ENCODE data around the gene MANBA. TPM values are rescaled to one million over a fixed set of nuclear protein-coding genes. Genes with fewer than 3 reads are reported as not detected.

MANBA gene
- total and polyA plus RNA-seq, 2 of the 13 experiments (the other 11 are each of a cell fraction or from before 2014, with no cell fraction given) = 11.7 to 33.3 TPM

DNA sequence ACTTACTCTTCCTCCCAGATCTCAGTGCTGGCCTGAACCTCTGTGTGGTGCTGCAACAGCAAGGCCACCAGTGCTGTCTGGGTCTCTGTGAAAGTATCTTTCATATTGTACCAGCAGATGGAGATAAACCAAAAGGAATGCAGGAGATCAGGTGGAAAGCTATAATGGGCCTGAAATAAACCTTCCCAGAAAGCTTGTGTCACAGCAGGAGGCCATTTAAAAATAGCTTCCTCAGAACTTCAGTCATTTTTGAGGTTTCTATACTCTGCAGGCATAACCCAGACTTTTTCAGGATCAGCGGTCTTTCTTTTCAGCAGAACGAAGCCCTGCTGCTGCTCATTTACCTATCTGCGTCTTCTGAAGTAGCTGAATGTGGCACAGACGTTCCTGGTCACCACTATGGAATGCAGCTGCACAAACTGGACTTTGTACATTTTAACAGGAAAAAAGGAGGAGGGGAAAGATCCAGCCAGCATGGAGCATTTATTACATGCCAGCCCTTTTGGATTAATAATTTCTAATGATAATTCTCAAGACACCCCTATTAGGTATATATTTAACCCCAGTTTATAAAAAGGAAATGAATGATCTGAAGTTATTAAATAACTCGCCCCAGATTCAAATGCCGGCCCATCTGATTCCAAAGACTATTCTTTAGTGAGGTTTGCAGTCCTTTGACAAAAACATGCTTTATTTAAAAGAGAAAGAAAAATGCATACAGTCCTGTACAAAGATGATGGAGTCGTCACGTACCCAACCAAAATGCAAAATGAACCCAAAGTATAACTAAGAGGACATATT is 139.9 kb downstream of the MANBA start (continued):
- TF ChIP-seq, protein P1, sequence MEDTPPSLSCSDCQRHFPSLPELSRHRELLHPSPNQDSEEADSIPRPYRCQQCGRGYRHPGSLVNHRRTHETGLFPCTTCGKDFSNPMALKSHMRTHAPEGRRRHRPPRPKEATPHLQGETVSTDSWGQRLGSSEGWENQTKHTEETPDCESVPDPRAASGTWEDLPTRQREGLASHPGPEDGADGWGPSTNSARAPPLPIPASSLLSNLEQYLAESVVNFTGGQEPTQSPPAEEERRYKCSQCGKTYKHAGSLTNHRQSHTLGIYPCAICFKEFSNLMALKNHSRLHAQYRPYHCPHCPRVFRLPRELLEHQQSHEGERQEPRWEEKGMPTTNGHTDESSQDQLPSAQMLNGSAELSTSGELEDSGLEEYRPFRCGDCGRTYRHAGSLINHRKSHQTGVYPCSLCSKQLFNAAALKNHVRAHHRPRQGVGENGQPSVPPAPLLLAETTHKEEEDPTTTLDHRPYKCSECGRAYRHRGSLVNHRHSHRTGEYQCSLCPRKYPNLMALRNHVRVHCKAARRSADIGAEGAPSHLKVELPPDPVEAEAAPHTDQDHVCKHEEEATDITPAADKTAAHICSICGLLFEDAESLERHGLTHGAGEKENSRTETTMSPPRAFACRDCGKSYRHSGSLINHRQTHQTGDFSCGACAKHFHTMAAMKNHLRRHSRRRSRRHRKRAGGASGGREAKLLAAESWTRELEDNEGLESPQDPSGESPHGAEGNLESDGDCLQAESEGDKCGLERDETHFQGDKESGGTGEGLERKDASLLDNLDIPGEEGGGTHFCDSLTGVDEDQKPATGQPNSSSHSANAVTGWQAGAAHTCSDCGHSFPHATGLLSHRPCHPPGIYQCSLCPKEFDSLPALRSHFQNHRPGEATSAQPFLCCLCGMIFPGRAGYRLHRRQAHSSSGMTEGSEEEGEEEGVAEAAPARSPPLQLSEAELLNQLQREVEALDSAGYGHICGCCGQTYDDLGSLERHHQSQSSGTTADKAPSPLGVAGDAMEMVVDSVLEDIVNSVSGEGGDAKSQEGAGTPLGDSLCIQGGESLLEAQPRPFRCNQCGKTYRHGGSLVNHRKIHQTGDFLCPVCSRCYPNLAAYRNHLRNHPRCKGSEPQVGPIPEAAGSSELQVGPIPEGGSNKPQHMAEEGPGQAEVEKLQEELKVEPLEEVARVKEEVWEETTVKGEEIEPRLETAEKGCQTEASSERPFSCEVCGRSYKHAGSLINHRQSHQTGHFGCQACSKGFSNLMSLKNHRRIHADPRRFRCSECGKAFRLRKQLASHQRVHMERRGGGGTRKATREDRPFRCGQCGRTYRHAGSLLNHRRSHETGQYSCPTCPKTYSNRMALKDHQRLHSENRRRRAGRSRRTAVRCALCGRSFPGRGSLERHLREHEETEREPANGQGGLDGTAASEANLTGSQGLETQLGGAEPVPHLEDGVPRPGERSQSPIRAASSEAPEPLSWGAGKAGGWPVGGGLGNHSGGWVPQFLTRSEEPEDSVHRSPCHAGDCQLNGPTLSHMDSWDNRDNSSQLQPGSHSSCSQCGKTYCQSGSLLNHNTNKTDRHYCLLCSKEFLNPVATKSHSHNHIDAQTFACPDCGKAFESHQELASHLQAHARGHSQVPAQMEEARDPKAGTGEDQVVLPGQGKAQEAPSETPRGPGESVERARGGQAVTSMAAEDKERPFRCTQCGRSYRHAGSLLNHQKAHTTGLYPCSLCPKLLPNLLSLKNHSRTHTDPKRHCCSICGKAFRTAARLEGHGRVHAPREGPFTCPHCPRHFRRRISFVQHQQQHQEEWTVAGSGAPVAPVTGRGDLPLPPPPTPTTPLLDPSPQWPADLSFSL (CRISPR knock-in tag; IDR thresholded peaks at IDR 0.05) = no peak
- peak; percentile 25; the same call in 1 of the 2 replicates for TF ChIP-seq ETV5 (CRISPR knock-in tag; IDR thresholded peaks at IDR 0.05; ENCODE audit: borderline replicate concordance)
- no peak for TF ChIP-seq PTBP1 (IDR thresholded peaks at IDR 0.05; ENCODE audit: low read depth, low read length, poor library complexity, severe bottlenecking)
- no peak for TF ChIP-seq ZNF282 (IDR thresholded peaks at IDR 0.05; ENCODE audit: partially characterized antibody)
- TF ChIP-seq ZNF850 (CRISPR knock-in tag; conservative IDR thresholded peaks at IDR 0.05) = no peak
- no peak for TF ChIP-seq ZNF251 (CRISPR knock-in tag; IDR thresholded peaks at IDR 0.05)
- peak; percentile 89 for TF ChIP-seq NCOR1 (IDR thresholded peaks at IDR 0.05; ENCODE audit: borderline replicate concordance, low read length)
- TF ChIP-seq, protein P2, sequence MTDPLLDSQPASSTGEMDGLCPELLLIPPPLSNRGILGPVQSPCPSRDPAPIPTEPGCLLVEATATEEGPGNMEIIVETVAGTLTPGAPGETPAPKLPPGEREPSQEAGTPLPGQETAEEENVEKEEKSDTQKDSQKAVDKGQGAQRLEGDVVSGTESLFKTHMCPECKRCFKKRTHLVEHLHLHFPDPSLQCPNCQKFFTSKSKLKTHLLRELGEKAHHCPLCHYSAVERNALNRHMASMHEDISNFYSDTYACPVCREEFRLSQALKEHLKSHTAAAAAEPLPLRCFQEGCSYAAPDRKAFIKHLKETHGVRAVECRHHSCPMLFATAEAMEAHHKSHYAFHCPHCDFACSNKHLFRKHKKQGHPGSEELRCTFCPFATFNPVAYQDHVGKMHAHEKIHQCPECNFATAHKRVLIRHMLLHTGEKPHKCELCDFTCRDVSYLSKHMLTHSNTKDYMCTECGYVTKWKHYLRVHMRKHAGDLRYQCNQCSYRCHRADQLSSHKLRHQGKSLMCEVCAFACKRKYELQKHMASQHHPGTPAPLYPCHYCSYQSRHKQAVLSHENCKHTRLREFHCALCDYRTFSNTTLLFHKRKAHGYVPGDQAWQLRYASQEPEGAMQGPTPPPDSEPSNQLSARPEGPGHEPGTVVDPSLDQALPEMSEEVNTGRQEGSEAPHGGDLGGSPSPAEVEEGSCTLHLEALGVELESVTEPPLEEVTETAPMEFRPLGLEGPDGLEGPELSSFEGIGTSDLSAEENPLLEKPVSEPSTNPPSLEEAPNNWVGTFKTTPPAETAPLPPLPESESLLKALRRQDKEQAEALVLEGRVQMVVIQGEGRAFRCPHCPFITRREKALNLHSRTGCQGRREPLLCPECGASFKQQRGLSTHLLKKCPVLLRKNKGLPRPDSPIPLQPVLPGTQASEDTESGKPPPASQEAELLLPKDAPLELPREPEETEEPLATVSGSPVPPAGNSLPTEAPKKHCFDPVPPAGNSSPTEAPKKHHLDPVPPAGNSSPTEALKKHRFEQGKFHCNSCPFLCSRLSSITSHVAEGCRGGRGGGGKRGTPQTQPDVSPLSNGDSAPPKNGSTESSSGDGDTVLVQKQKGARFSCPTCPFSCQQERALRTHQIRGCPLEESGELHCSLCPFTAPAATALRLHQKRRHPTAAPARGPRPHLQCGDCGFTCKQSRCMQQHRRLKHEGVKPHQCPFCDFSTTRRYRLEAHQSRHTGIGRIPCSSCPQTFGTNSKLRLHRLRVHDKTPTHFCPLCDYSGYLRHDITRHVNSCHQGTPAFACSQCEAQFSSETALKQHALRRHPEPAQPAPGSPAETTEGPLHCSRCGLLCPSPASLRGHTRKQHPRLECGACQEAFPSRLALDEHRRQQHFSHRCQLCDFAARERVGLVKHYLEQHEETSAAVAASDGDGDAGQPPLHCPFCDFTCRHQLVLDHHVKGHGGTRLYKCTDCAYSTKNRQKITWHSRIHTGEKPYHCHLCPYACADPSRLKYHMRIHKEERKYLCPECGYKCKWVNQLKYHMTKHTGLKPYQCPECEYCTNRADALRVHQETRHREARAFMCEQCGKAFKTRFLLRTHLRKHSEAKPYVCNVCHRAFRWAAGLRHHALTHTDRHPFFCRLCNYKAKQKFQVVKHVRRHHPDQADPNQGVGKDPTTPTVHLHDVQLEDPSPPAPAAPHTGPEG (CRISPR knock-in tag; IDR thresholded peaks at IDR 0.05) = no peak
- TF ChIP-seq HNRNPK (IDR thresholded peaks at IDR 0.05; ENCODE audit: low read depth, low read length, poor library complexity, severe bottlenecking) = no peak
- TF ChIP-seq, protein P3, sequence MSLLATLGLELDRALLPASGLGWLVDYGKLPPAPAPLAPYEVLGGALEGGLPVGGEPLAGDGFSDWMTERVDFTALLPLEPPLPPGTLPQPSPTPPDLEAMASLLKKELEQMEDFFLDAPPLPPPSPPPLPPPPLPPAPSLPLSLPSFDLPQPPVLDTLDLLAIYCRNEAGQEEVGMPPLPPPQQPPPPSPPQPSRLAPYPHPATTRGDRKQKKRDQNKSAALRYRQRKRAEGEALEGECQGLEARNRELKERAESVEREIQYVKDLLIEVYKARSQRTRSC (CRISPR knock-in tag; IDR thresholded peaks at IDR 0.05; ENCODE audit: low read depth) = no peak
- no peak for TF ChIP-seq ZNF780A (CRISPR knock-in tag; IDR thresholded peaks at IDR 0.05)
- TF ChIP-seq SIX1 (CRISPR knock-in tag; IDR thresholded peaks at IDR 0.05; ENCODE audit: borderline replicate concordance) = no peak
- TF ChIP-seq, protein P4, sequence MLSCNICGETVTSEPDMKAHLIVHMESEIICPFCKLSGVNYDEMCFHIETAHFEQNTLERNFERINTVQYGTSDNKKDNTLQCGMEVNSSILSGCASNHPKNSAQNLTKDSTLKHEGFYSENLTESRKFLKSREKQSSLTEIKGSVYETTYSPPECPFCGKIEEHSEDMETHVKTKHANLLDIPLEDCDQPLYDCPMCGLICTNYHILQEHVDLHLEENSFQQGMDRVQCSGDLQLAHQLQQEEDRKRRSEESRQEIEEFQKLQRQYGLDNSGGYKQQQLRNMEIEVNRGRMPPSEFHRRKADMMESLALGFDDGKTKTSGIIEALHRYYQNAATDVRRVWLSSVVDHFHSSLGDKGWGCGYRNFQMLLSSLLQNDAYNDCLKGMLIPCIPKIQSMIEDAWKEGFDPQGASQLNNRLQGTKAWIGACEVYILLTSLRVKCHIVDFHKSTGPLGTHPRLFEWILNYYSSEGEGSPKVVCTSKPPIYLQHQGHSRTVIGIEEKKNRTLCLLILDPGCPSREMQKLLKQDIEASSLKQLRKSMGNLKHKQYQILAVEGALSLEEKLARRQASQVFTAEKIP (CRISPR knock-in tag; IDR thresholded peaks at IDR 0.05; ENCODE audit: borderline replicate concordance) = no peak
